SJSA1 (cell line): Measurements from ENCODE around the gene SLC6A20. TPM values are rescaled to one million over a fixed set of nuclear protein-coding genes. Genes with fewer than 3 reads are reported as not detected.

ENCODE experiments used
- DNase-seq, 2 experiments: peaks; one replicate each; pipeline ENCODE4 v3.0.0-alpha.2; 2015 to 2020; ENCODE audit warnings: low spot score in 2 of 2, low read depth in 1 of 2
- H3K27ac ChIP-seq: fragments of 250-450 bp; sonication (Bioruptor Pico); 2 replicates; pipeline ENCODE4 v1.5.1; 2020; ENCODE audit warnings: mild to moderate bottlenecking, moderate library complexity
- H3K27me3 ChIP-seq: fragments of 250-450 bp; sonication (Bioruptor Pico); replicated peaks from 2 replicates; pipeline ENCODE4 v1.5.1; 2020; ENCODE audit warnings: mild to moderate bottlenecking, moderate library complexity
- H3K36me3 ChIP-seq: fragments of 250-450 bp; sonication (Bioruptor Pico); 2 replicates; pipeline ENCODE4 v1.5.1; 2020; ENCODE audit warnings: mild to moderate bottlenecking
- H3K4me1 ChIP-seq: fragments of 250-450 bp; sonication (Bioruptor Pico); replicated peaks from 2 replicates; pipeline ENCODE4 v1.6.1; 2021; ENCODE audit warnings: mild to moderate bottlenecking
- H3K4me3 ChIP-seq: fragments of 250-450 bp; sonication (Bioruptor Pico); 2 replicates; pipeline ENCODE4 v1.5.1; 2020; ENCODE audit warnings: mild to moderate bottlenecking
- H3K9me3 ChIP-seq: fragments of 250-450 bp; sonication (Bioruptor Pico); replicated peaks from 2 replicates; pipeline ENCODE4 v1.5.1; 2020; ENCODE audit warnings: mild to moderate bottlenecking
- total RNA-seq: library from RNA; depleted of rRNA; stranded (reverse); fragments of >200 nt; shearing (Covaris generic); gene quantifications from 2 replicates; pipeline ENCODE4 v1.2.3, GENCODE V29; 2014

SLC6A20 gene
- total RNA-seq, 1 experiment from 2014 or later: 0.03 TPM

- no peak for DNase-seq
- Histone ChIP-seq H3K9me3 (no peaks in the 10 kb centered on the region), H3K27ac (no peak overlapping the region), H3K36me3 (no peaks in the 10 kb centered on the region), H3K27me3 (peaks cover 48% of the 10 kb centered on the region), H3K4me1 (peaks cover 9% of the 10 kb centered on the region), H3K4me3 (no peak overlapping the region)
These were observed 1.7 kb downstream of the SLC6A20 start for GRCh38 chr3:45794660-45795059.

DNA sequence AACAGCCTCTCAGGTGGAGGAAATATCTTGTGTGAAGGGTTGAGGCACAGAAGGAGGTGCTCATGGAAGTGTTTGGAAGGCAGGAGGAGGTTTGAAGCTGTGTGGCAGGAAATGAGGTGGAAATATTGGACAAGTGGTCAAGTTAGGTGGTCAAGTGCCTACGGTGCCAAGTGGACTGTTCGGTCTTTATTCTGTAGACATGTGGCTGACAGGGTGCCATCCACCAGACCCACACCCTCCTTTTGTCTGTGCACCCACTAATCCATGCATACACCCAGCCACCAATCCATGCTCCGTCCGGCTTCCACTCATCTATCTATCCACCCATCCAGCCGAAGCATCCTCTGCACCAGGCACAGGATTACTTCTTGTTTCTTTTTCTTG is 2.2 kb downstream of the SLC6A20 start:
- no peak overlapping the region for H3K4me3 ChIP-seq
- peaks cover 48% of the 10 kb centered on the region for H3K27me3 ChIP-seq
- no peak overlapping the region for H3K27ac ChIP-seq
- peaks cover 9% of the 10 kb centered on the region for H3K4me1 ChIP-seq
- H3K9me3 ChIP-seq: no peaks in the 10 kb centered on the region
- DNase-seq: no peak
- H3K36me3 ChIP-seq: no peaks in the 10 kb centered on the region

- Histone ChIP-seq H3K27me3 (peaks cover 48% of the 10 kb centered on the region), H3K4me1 (peaks cover 9% of the 10 kb centered on the region), H3K4me3 (no peak overlapping the region), H3K27ac (no peak overlapping the region), H3K9me3 (0 out of 2 replicates have a peak, but pooled peaks cover 3% of the 10 kb centered on the region), H3K36me3 (no peaks in the 10 kb centered on the region)
- DNase-seq: no peak
These were observed 2.7 kb downstream of the SLC6A20 start for GRCh38 chr3:45793482-45794176.

GRCh38 chr3:45792516-45793172 is 3.7 kb downstream of the SLC6A20 start:
- H3K27ac ChIP-seq: no peak overlapping the region
- no peak overlapping the region for H3K4me3 ChIP-seq
- peaks cover 9% of the 10 kb centered on the region for H3K4me1 ChIP-seq
- H3K36me3 ChIP-seq: no peaks in the 10 kb centered on the region
- DNase-seq: no peak
- H3K27me3 ChIP-seq: peaks cover 42% of the 10 kb centered on the region
- 0 out of 2 replicates have a peak, but pooled peaks cover 3% of the 10 kb centered on the region for H3K9me3 ChIP-seq

DNA sequence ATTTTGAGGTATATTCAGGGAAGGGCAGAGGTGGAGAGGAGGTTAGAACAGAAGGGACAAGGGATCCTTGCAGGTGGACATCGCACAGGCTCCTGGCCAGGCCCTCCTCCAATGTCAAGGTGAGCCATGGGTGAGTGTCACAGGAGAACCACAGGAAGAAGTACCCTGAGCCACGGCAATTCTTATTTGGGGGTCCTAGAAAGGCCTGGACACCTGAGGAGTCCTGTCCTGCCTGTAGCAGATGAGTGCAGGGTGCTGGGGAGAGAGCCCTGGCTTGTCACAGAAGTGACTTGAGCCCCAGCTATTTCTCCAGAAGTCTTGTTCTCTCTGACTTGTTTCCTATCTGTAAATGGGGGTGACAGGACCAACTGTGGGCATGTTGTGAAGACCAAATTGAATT is 4.3 kb downstream of the SLC6A20 start:
- no peak overlapping the region for H3K4me3 ChIP-seq
- H3K27me3 ChIP-seq: peaks cover 35% of the 10 kb centered on the region
- no peak overlapping the region for H3K27ac ChIP-seq
- H3K9me3 ChIP-seq: 0 out of 2 replicates have a peak, but pooled peaks cover 3% of the 10 kb centered on the region
- no peaks in the 10 kb centered on the region for H3K36me3 ChIP-seq
- peaks cover 9% of the 10 kb centered on the region for H3K4me1 ChIP-seq
- DNase-seq: no peak

DNA sequence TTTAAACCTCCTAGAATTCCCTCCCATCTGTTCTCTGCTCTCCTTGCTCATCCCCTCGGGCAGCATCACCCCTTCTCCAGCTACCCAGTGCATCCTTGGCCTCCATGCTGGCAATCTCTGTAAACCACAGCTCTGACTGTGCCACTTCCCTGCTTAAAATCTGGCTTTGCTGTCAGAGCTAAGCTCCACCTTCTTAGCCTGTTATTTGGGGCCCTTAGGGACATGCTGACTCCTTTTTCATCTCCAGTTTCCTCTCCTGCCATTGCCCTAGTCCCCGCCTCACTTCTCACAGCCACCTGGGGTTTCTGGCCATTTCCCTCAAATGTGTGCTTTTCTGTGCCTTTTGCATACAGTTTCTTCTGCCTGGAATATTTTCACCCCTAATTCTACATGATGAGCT is 5.7 kb downstream of the SLC6A20 start:
- Histone ChIP-seq H3K36me3 (no peaks in the 10 kb centered on the region), H3K4me3 (no peak overlapping the region), H3K9me3 (0 out of 2 replicates have a peak, but pooled peaks cover 3% of the 10 kb centered on the region), H3K4me1 (no peaks in the 10 kb centered on the region; the same call in 1 of the 2 replicates), H3K27me3 (peaks cover 21% of the 10 kb centered on the region), H3K27ac (no peak overlapping the region)
- DNase-seq: no peak

GRCh38 chr3:45789235-45789812 is 7.0 kb downstream of the SLC6A20 start:
- H3K4me1 ChIP-seq: no peaks in the 10 kb centered on the region
- H3K27me3 ChIP-seq: peaks cover 8% of the 10 kb centered on the region
- no peaks in the 10 kb centered on the region for H3K36me3 ChIP-seq
- H3K27ac ChIP-seq: no peak overlapping the region
- H3K9me3 ChIP-seq: 0 out of 2 replicates have a peak, but pooled peaks cover 3% of the 10 kb centered on the region
- DNase-seq: no peak
- no peak overlapping the region for H3K4me3 ChIP-seq

DNA sequence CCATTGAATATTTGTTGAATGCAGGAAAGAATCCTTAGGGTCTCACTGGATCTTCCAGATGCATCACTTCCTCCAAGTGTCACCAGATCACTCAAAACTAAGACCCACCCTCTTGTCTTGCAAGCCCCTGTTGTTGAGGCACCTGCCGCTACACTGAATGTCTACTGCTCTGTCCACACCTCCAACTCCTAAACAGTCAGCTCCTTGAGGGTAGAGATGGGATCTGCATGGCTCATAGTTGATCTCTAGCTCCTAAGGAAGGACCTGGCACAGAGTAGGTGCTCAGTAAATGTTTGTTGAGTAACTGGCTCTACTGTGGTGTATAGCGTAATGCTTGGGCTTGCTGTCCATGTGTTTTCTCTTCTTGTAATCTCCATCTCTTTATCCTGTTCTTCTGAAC is 8.8 kb downstream of the SLC6A20 start:
- no peaks in the 10 kb centered on the region for H3K4me1 ChIP-seq
- H3K27ac ChIP-seq: no peak overlapping the region
- H3K9me3 ChIP-seq: 0 out of 2 replicates have a peak, but pooled peaks cover 3% of the 10 kb centered on the region
- no peaks in the 10 kb centered on the region for H3K27me3 ChIP-seq
- no peak overlapping the region for H3K4me3 ChIP-seq
- DNase-seq: no peak
- H3K36me3 ChIP-seq: no peaks in the 10 kb centered on the region

DNA sequence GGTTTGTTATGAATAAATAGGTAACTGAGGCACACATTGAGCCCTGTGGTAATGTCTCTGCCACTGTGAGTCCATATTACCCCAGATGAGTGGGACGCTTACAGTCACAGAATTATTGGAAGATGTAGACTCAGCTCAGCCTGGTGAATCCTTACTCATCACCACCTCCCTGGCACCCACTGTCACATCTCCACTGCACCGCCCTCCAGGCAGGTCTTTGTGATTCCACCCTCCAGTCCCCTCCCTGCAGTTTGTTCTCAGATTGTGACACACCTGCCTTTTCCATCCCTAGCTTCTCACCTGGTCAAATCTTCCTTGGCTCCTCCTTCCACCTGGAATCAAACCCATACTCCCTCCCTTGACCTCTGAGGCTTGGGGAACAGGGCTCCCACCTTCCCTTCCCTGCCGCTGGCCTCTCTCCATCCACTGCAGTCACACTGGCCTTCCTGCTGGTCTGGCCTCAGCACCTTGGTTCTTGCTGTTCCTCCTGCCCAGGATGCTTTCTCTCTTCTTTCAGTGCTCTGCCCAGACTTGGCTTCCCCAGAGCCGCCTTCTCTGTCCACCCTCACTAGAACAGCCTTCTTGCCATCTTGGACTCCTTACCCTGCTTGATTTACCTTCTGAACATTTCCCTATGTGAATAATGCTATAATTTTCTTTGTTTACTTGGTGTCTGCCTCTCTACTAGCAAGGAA is 9.4 kb downstream of the SLC6A20 start:
- DNase-seq: no peak
- no peak overlapping the region for H3K4me3 ChIP-seq
- 0 out of 2 replicates have a peak, but pooled peaks cover 3% of the 10 kb centered on the region for H3K9me3 ChIP-seq
- no peaks in the 10 kb centered on the region for H3K36me3 ChIP-seq
- H3K27me3 ChIP-seq: no peaks in the 10 kb centered on the region
- no peaks in the 10 kb centered on the region for H3K4me1 ChIP-seq
- H3K27ac ChIP-seq: no peak overlapping the region

DNA sequence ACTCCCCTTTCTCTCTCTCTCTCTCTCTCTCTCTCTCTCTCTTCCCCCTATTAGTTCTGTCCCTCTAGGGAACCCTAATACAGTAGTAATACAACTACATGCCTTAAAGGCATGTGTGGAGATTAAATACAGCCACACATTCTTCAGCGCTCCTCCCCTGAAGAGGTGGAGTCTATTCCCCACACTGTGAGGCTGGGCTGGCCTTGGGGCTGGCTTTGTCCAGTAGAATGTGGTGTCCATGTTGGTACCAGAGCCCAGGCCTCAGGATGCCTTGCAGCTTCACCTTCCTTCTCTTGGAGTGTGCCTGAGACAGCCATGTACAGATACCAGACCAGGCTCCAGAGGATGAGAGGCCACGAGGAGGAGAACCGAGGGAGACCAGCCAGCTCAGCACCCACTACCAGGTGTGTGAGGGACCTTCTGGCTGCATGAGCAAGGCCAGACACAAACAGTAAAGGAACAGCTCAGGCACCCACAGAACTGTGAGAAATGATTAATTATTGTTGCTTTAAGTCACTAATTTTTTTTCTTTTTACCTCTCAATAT is 10.7 kb downstream of the SLC6A20 start:
- H3K27ac ChIP-seq: no peak overlapping the region
- no peak for DNase-seq
- H3K27me3 ChIP-seq: no peaks in the 10 kb centered on the region
- no peaks in the 10 kb centered on the region for H3K4me1 ChIP-seq
- no peaks in the 10 kb centered on the region for H3K36me3 ChIP-seq
- H3K4me3 ChIP-seq: no peak overlapping the region
- 0 out of 2 replicates have a peak, but pooled peaks cover 3% of the 10 kb centered on the region for H3K9me3 ChIP-seq

DNA sequence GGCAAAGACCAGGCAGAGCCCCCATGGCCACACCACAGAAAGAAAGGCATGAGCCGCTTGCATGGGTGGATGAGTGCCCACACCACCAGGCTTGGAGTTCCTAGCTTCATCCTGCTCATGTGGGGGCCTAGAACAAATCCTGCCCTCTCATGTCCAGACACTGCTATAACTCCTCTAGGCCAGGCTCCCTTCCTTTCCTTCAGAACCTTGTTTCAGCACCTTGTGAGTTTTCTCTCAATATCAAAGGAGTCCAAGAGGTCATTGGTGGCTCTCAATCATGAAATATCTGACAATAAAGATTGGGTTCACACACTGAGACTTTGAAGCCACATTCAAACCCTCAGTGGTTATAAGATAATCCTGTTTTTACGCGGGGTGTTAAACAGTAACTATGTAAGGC is 12.7 kb downstream of the SLC6A20 start:
- no peak overlapping the region for H3K4me3 ChIP-seq
- H3K27ac ChIP-seq: no peak overlapping the region
- 0 out of 2 replicates have a peak, but pooled peaks cover under 1% of the 10 kb centered on the region for H3K9me3 ChIP-seq
- H3K36me3 ChIP-seq: no peaks in the 10 kb centered on the region
- DNase-seq: no peak
- H3K27me3 ChIP-seq: no peaks in the 10 kb centered on the region
- H3K4me1 ChIP-seq: no peaks in the 10 kb centered on the region

DNA sequence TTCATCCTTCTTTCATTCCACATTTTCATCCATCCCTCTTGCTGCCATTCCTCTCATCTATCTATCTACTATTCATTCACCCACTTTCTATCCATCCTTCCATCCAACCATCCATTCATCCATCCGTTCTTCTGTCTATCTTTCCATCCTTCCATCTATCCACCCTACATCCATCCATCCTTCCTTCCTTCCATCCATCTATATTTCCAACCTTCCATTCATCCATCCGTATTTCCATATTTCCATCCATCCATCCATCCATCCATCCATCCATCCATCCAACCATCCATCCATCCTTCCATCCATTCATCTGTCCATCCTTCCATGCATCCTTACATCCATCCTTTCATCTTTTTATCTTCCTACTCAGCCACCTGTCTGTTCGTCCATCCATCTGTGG is 14.0 kb downstream of the SLC6A20 start:
- H3K36me3 ChIP-seq: no peaks in the 10 kb centered on the region
- H3K4me3 ChIP-seq: no peak overlapping the region
- peaks cover 2% of the 10 kb centered on the region for H3K4me1 ChIP-seq
- no peak for DNase-seq
- H3K27me3 ChIP-seq: no peaks in the 10 kb centered on the region
- H3K27ac ChIP-seq: no peak overlapping the region
- no peaks in the 10 kb centered on the region for H3K9me3 ChIP-seq

DNA sequence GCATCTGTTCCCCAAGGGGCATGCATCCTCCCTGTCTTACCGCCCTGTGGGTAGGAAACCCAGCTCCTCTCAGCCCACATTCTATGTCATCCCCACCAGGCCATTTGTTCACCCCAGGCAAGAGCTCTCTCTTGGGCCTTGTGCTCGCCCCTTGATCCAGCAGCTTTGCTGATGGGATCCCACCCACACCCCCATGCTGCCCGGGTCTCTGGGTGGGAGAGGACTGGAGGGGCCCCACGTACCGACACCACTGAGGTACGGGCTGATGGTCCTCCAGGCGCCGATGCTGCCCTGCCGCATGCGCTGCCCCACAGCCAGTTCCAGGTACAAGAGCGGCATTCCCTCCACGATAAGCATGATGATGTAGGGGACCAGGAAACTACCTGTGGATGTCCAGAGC is 14.5 kb downstream of the SLC6A20 start:
- H3K27me3 ChIP-seq: no peaks in the 10 kb centered on the region

More for the DNA sequence above, 14.5 kb downstream of the SLC6A20 start:
- Histone ChIP-seq H3K36me3 (no peaks in the 10 kb centered on the region), H3K9me3 (no peaks in the 10 kb centered on the region), H3K4me1 (peaks cover 8% of the 10 kb centered on the region), H3K4me3 (no peak overlapping the region), H3K27ac (no peak overlapping the region)
- no peak for DNase-seq
